IPS DF 4.7 (cell line): ENCODE measurements around the gene FAM241A.

ENCODE experiments used
- DNase-seq: peaks from one replicate; pipeline ENCODE4 v3.0.0-alpha.2; 2013; ENCODE audit warnings: low spot score; ENCODE audit errors: extremely low read depth

The FAM241A gene

DNA sequence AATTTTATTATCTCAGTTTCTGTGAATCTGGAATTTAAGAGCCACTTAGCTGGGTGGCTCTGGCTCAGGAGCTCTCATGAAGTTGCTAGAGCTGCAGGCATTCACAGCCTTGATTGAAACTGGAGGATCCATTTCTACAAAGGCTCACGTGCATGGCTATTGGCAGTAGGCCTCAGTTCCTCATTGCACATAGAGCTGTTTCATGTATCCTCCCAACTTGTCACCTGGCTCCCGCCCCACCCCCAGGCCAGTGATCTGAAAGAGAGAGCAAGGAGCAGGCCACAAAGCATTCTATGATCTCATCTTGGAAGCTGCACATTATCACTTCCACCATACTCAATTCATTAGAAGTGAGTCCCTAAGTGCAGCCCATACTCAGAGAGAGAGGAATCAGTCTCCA is 67.8 kb downstream of the FAM241A start:
- DNase-seq: no peak

GRCh38 chr4:112213856-112214255 is 68.6 kb downstream of the FAM241A start:
- no peak for DNase-seq

GRCh38 chr4:112214390-112215264 is 69.4 kb downstream of the FAM241A start:
- no peak for DNase-seq

DNA sequence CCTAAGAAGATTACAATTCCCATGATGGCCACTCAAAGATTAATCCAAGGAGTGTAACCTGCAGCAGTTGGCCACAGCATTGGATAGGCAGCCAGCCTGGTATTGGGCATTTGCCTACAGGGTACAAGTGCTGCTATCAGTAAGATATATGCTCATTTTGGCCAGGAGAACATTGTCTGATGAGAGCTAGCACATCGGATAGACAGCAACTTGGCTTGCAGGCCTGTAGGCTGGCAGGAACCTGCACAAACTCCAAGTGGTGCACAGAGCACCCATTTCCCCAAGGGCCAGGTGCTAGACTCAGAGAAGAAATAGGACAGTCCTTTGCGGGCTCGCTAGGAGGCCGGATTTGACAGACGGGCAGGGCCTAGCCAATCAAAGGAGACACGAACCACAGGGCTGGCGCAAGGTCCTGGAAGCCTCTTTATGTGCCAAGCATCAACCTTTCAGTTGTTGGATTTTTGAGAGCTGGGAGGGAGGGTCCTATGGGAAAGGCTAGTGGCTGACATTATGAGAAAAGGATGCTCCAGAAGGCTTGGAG is 74.6 kb downstream of the FAM241A start:
- no peak for DNase-seq

- no peak for DNase-seq
These were observed 77.1 kb downstream of the FAM241A start for GRCh38 chr4:112222219-112222955.

GRCh38 chr4:112225157-112225556 is 79.9 kb downstream of the FAM241A start:
- DNase-seq: no peak

GRCh38 chr4:112230879-112231778 is 85.9 kb downstream of the FAM241A start:
- DNase-seq: peak; percentile 71

DNA sequence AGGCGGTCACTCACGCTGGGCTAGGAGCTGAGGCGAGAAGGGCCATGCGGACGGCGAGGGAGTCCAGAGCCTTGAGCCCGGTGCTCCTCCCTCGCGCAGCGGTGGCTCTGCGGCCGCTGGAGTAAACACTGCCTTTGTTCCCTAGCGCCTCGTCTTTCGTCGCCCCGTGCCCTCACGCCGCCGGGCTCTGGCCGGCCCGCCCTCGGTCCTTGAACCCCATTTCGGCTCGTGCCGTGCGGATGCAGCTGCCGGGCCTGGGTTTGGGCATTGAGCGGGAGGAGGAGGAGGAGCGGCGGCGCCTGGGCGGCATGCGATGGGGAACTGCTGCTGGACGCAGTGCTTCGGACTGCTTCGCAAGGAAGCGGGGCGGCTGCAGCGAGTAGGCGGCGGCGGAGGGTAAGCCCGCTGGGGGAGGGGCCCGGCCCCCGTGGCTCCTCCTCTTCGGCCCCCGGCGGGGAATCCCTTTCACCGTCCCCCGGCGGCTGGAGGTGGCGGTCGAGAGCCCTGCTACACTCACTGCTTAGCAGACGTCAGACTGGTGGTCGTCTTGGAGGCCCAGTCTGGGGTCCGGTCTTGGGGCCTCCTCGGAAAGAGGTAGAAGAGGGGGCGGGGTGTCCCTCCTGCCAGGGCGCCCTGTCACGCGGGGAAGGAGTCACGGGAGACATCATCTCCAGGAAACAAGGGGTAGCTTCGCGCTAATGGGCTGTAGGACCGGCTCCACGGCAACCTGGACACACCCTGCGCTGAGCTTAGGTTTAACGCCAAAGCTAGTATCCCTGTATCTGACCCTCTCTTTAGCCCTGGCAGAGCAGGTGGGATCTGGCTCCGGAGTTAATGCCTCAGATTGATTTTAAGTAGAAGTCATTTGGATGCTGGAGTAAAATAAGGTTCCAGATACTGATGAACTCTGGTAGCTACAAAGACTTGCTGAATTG is 86.8 kb downstream of the FAM241A start, which contains the start of gene AP1AR:
Gene AP1AR (plus strand): TSS at position 9 of the 935 bp plus-strand sequence. CDS start 305 bp downstream, at position 314.
- DNase-seq: no peak

GRCh38 chr4:112234952-112235609 is 89.8 kb downstream of the FAM241A start:
- DNase-seq: no peak

DNA sequence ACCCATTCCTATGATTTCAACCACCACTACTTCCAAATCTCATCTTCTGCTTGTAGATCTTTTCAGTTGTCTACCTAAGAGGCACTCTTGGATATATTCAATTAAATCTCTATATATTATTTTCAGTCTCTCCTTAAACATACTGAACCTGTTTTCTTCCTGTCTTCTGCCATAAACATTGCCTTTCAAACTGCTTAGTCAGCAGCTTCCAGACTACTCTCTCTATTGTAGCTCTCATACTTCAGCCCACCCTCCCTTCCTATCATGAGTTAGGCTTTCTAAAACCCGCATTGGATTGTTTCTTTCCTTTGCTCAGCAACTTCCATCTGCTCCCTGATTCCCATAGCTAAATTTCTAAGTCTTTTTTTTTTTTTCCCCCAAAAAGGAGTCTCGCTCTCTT is 90.8 kb downstream of the FAM241A start:
- DNase-seq: no peak

DNA sequence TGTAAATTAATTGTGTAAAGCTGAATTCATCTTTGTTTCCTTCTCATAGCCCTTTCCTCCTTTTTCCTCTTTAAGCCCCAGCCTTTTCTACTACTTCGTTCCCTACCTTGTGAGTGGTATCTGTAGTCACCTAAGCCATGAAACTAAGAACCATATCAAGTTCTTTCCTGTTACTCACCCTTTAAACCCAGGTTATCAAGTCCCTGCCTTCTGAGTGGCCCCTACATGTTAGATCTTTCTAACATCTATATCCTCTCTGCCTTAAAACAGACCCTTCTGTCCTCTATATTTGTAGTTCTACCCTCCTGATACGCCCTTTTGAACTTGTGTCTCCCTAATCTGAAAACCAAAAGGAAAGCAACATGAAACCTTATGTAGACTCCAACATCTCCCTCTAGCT is 93.6 kb downstream of the FAM241A start:
- no peak for DNase-seq
